Endothelial cell of umbilical vein (primary cell): ENCODE results near the gene CREB3. TPM values are rescaled to one million over a fixed set of nuclear protein-coding genes. Genes with fewer than 3 reads are reported as not detected.
A peak's percentile ranks its signal among the peaks of the same experiment; 100 is the strongest.

Source experiments
- BruUV-seq: library from RNA; stranded (reverse); fragments of 400-500 nt; replicated peaks from 2 replicates; lab custom pipeline; 2021; lab: Mats Ljungman, UMichigan
- CTCF ChIA-PET: fragments of 300-600, 350-600 bp; sonication (Branson Sonifier 250); formaldehyde crosslinking; loops from one replicate; lab custom pipeline; 2021; ENCODE audit warnings: antibody characterized with exemption, inconsistent platforms; lab: Charles Lee
- POLR2A ChIA-PET: fragments of 300-600, 350-600 bp; sonication (Branson Sonifier 250); formaldehyde crosslinking; loops from one replicate; lab custom pipeline; 2021; ENCODE audit warnings: antibody characterized with exemption, inconsistent platforms; lab: Charles Lee
- DNase-seq: peaks from one replicate; pipeline ENCODE4 v3.0.0-alpha.2; 2011; ENCODE audit warnings: low read depth, low spot score
- FAIRE-seq: peaks from 2 replicates; lab custom pipeline; 2011; peaks lifted over from hg19 to GRCh38; lab: Jason Lieb, UNC
- H2AFZ ChIP-seq: 2 replicates; pipeline ENCODE4 v1.6.0; 2012; ENCODE audit warnings: low read depth, low read length, control low read depth, inconsistent platforms
- H3K27ac ChIP-seq: 2 replicates; pipeline ENCODE4 v1.5.1; 2011; ENCODE audit warnings: low read depth, mild to moderate bottlenecking, control low read depth, low read length, moderate library complexity; ENCODE audit not compliant: insufficient read depth
- H3K27me3 ChIP-seq, 2 experiments: 2 replicates each; pipeline versions ENCODE4 v1.6.0 to v1.6.1; 2011; ENCODE audit warnings: low read length in 2 of 2, mixed read lengths in 1 of 2; ENCODE audit not compliant: control insufficient read depth in 2 of 2, insufficient read depth in 2 of 2
- H3K36me3 ChIP-seq, 2 experiments: 2 replicates in 1 of 2; 3 replicates in 1 of 2; pipeline ENCODE4 v1.5.1; 2011; ENCODE audit warnings: low read length in 2 of 2, mild to moderate bottlenecking in 1 of 2, moderate library complexity in 1 of 2; ENCODE audit not compliant: control insufficient read depth in 2 of 2, insufficient read depth in 2 of 2; ENCODE audit errors: extremely low read depth in 1 of 2
- H3K4me1 ChIP-seq: 3 replicates; pipeline ENCODE4 v1.5.1; 2011; ENCODE audit warnings: mild to moderate bottlenecking, low read length; ENCODE audit not compliant: control insufficient read depth, insufficient read depth; ENCODE audit errors: extremely low read depth
- H3K4me2 ChIP-seq: 2 replicates; pipeline ENCODE4 v1.6.1; 2011; ENCODE audit warnings: low read length, control low read depth, mixed read lengths; ENCODE audit not compliant: insufficient read depth
- H3K4me3 ChIP-seq, 3 experiments: fragments of 200-600 bp in 1 of 3; sonication (generic), shearing (Covaris generic) in 1 of 3; replicated peaks in 1 of 3; 2 replicates each; pipeline ENCODE4 v1.5.1; 2011 to 2016; ENCODE audit warnings: control low read depth in 3 of 3, low read length in 3 of 3, mild to moderate bottlenecking in 2 of 3, inconsistent platforms in 1 of 3, low read depth in 1 of 3, moderate library complexity in 1 of 3; ENCODE audit not compliant: insufficient read depth in 1 of 3
- H3K79me2 ChIP-seq: 2 replicates; pipeline ENCODE4 v1.6.0; 2012; ENCODE audit warnings: low read length, inconsistent platforms; ENCODE audit not compliant: control insufficient read depth, insufficient read depth
- H3K9ac ChIP-seq: replicated peaks from 2 replicates; pipeline ENCODE3; 2011; ENCODE audit warnings: low read length, control low read depth; ENCODE audit not compliant: insufficient read depth; ENCODE audit errors: extremely low read depth
- H3K9me1 ChIP-seq: replicated peaks from 3 replicates; pipeline ENCODE4 v1.6.0; 2011; ENCODE audit warnings: mild to moderate bottlenecking, low read length; ENCODE audit not compliant: control insufficient read depth, insufficient read depth; ENCODE audit errors: extremely low read depth
- H3K9me3 ChIP-seq: replicated peaks from 2 replicates; pipeline ENCODE4 v1.5.1; 2012; ENCODE audit warnings: low read length, inconsistent platforms; ENCODE audit not compliant: control insufficient read depth, insufficient read depth
- H4K20me1 ChIP-seq: replicated peaks from 2 replicates; pipeline ENCODE3; 2011; ENCODE audit warnings: mild to moderate bottlenecking, low read length; ENCODE audit not compliant: control insufficient read depth, insufficient read depth; ENCODE audit errors: extremely low read depth
- EZH2 ChIP-seq: IDR thresholded peaks from 2 replicates; pipeline ENCODE4 v1.6.1; 2012; ENCODE audit warnings: borderline replicate concordance, low read depth, mild to moderate bottlenecking, moderate library complexity, low read length, inconsistent platforms; ENCODE audit not compliant: severe bottlenecking
- FOS ChIP-seq: IDR thresholded peaks from 2 replicates; pipeline ENCODE4 v1.6.1; 2011; ENCODE audit warnings: mild to moderate bottlenecking, low read length, moderate library complexity, borderline replicate concordance; ENCODE audit not compliant: insufficient read depth
- JUN ChIP-seq: IDR thresholded peaks from 2 replicates; pipeline ENCODE4 v1.6.1; 2011; ENCODE audit warnings: borderline replicate concordance, low read depth; ENCODE audit not compliant: insufficient read length, insufficient read depth
- MYC ChIP-seq: IDR thresholded peaks from one replicate; pipeline ENCODE4 v1.6.1; 2011; ENCODE audit warnings: mild to moderate bottlenecking, low read depth, low read length
- POLR2AphosphoS5 ChIP-seq: IDR thresholded peaks from 2 replicates; pipeline ENCODE4 v1.6.1; 2012; ENCODE audit warnings: low read depth, mild to moderate bottlenecking, control low read depth, low read length, moderate library complexity; ENCODE audit not compliant: insufficient read depth
- dilution Hi-C: fragments of 300-500 bp; cut with MboI; formaldehyde crosslinking; loops from one replicate; pipeline ENCODE4 v1.15.0; 2019; ENCODE audit warnings: low sequenced_read_pairs; ENCODE audit not compliant: extremely low pct_ligation_motif_present
- intact Hi-C: fragments of 100-400 bp; cut with micrococcal nuclease; formaldehyde crosslinking; loops from one replicate; pipeline ENCODE4 v1.10.0; 2022
- polyA plus RNA-seq, 4 experiments: library from polyadenylated mRNA; depleted of rRNA in 3 of 4; stranded (reverse) in 3 of 4; unstranded in 1 of 4; fragments of >200 nt; gene quantifications; 2 replicates each; pipeline versions ENCODE4 v1.2.1 to v1.2.3, GENCODE V29; 2011 to 2012; ENCODE audit warnings: missing spikeins in 1 of 4
- total RNA-seq: library from RNA; stranded (reverse); gene quantifications from 2 replicates; pipeline ENCODE4 v1.2.3, GENCODE V29; 2021
- TF ChIP-seq, protein P1 (sequence below), 2 donors: IDR thresholded peaks; 1 replicate in 1 of 2; 2 replicates in 1 of 2; pipeline ENCODE4 v1.5.1; 2011; ENCODE audit warnings: low read length in 2 of 2, mild to moderate bottlenecking in 2 of 2, moderate library complexity in 2 of 2, control low read depth in 1 of 2, inconsistent platforms in 1 of 2, low read depth in 1 of 2; ENCODE audit not compliant: insufficient read depth in 1 of 2; ENCODE audit errors: extremely low read depth in 1 of 2

Gene CREB3
- total and polyA plus RNA-seq, 2 donors (not counting 3 experiments of a cell fraction or from before 2014, with no cell fraction given), result 39.8 to 52.1 TPM

DNA sequence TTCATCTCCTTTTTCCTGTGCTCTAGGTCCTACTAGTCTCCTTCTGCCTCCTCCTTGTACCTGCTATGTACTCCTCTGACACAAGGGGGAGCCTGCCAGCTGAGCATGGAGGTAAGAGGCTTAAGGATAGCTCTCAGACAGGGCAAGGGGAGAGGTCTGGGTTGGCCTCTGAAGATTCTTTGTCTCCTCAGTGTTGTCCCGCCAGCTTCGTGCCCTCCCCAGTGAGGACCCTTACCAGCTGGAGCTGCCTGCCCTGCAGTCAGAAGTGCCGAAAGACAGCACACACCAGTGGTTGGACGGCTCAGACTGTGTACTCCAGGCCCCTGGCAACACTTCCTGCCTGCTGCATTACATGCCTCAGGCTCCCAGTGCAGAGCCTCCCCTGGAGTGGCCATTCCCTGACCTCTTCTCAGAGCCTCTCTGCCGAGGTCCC lies 3.8 kb downstream of the CREB3 start:
- dilution Hi-C loops, result no loop called here
- no TSS peak for BruUV-seq
- Histone ChIP-seq H3K36me3 (peaks cover 38 to 54% of the 10 kb centered on the region in 2 experiments), H3K27me3 (no peaks in the 10 kb centered on the region), H3K27ac (peak overlapping the region; percentile 14), H3K4me1 (peaks cover 15% of the 10 kb centered on the region), H3K4me3 (no peak overlapping the region), H3K4me2 (no peak overlapping the region), H3K9me3 (no peaks in the 10 kb centered on the region), H3K9ac (no peak overlapping the region), H3K79me2 (peaks cover 39% of the 10 kb centered on the region), H2AFZ (no peak overlapping the region), H4K20me1 (no peaks in the 10 kb centered on the region), H3K9me1 (no peaks in the 10 kb centered on the region)
- POLR2A ChIA-PET, result interaction anchor here (0.6 kb wide), 1 partner anchor 52 kb away, joined by 3 read pairs; no protein-coding TSS in a partner anchor
- intact Hi-C loops, result loop anchor here (1.0 kb wide), 4 partner anchors 9 to 90 kb away; no protein-coding TSS in a partner anchor
- CTCF ChIA-PET, result interaction anchor here (0.6 to 5.3 kb wide), 25 partner anchors 9 to 146 kb away, joined by 3 to 102 read pairs (median 6); partner anchors contain the start of genes GBA2, HINT2, MSMP and NPR2
- peak; percentile 98 for FAIRE-seq
- peak; percentile 87 for DNase-seq
- TF ChIP-seq MYC (no peak), EZH2 (no peak), POLR2AphosphoS5 (no peak), JUN (no peak), FOS (no peak)
- TF ChIP-seq, protein P1, sequence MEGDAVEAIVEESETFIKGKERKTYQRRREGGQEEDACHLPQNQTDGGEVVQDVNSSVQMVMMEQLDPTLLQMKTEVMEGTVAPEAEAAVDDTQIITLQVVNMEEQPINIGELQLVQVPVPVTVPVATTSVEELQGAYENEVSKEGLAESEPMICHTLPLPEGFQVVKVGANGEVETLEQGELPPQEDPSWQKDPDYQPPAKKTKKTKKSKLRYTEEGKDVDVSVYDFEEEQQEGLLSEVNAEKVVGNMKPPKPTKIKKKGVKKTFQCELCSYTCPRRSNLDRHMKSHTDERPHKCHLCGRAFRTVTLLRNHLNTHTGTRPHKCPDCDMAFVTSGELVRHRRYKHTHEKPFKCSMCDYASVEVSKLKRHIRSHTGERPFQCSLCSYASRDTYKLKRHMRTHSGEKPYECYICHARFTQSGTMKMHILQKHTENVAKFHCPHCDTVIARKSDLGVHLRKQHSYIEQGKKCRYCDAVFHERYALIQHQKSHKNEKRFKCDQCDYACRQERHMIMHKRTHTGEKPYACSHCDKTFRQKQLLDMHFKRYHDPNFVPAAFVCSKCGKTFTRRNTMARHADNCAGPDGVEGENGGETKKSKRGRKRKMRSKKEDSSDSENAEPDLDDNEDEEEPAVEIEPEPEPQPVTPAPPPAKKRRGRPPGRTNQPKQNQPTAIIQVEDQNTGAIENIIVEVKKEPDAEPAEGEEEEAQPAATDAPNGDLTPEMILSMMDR (IDR thresholded peaks at IDR 0.05; ENCODE audit: extremely low read depth in 1 of 2, insufficient read depth in 1 of 2, low read depth in 1 of 2, low read length in 2 of 2), result peak; percentile 84 to 95
